K562 (cell line): ENCODE measurements around the gene GTF2A2. TPM values are rescaled to one million over a fixed set of nuclear protein-coding genes. Genes with fewer than 3 reads are reported as not detected.

Source experiments
- ATF2 ChIP-seq: sonication (generic); formaldehyde crosslinking; IDR thresholded peaks from 2 replicates; pipeline ENCODE4 v1.8.1; 2022; ENCODE audit warnings: missing genetic modification reagents
- ATF3 ChIP-seq, 2 experiments: fragments of 450-650 bp in 1 of 2; sonication (generic) in 1 of 2; formaldehyde crosslinking in 1 of 2; IDR thresholded peaks in 1 of 2; conservative IDR thresholded peaks in 1 of 2; 2 replicates each; pipeline versions ENCODE4 v1.6.1 to v1.8.1; 2016 to 2023; ENCODE audit warnings: mild to moderate bottlenecking in 2 of 2, moderate library complexity in 2 of 2, inconsistent platforms in 1 of 2, missing genetic modification reagents in 1 of 2
- BRF2 ChIP-seq: IDR thresholded peaks from 3 replicates; pipeline ENCODE4 v1.6.1; 2011; ENCODE audit warnings: borderline replicate concordance, mild to moderate bottlenecking; ENCODE audit not compliant: insufficient read length, insufficient read depth
- GABPA ChIP-seq: fragments of 200-800 bp; sonication (Bioruptor generic); conservative IDR thresholded peaks from 2 replicates; pipeline ENCODE4 v1.6.1; 2016; ENCODE audit warnings: low read depth, missing genetic modification characterization, missing compliant biosample characterization
- HNRNPLL ChIP-seq: fragments of 200-400 bp; formaldehyde crosslinking; IDR thresholded peaks from 2 replicates; pipeline ENCODE4 v1.6.1; 2017; ENCODE audit warnings: low read length, low read depth, mild to moderate bottlenecking; ENCODE audit not compliant: poor library complexity, severe bottlenecking
- MBD1 ChIP-seq: fragments of 250-450 bp; sonication (Bioruptor Pico); IDR thresholded peaks from 2 replicates; pipeline ENCODE4 v1.8.0; 2022; ENCODE audit warnings: inconsistent platforms
- MITF ChIP-seq: IDR thresholded peaks from 2 replicates; pipeline ENCODE4 v1.6.1; 2014; ENCODE audit warnings: antibody characterized with exemption
- NR2C2 ChIP-seq, 2 experiments: fragments of 200-800 bp in 1 of 2; sonication (Bioruptor generic) in 1 of 2; sonication (generic) in 1 of 2; formaldehyde crosslinking in 1 of 2; IDR thresholded peaks; 2 replicates each; pipeline versions ENCODE4 v1.6.1 to v1.8.0; 2016 to 2022; ENCODE audit warnings: mild to moderate bottlenecking in 1 of 2, missing compliant biosample characterization in 1 of 2, missing genetic modification characterization in 1 of 2, missing genetic modification reagents in 1 of 2
- PHF21A ChIP-seq: fragments of 450-650 bp; IDR thresholded peaks from 2 replicates; pipeline ENCODE4 v1.6.1; 2017; ENCODE audit warnings: low read depth, borderline replicate concordance
- RBM25 ChIP-seq: fragments of 200-400 bp; formaldehyde crosslinking; IDR thresholded peaks from 2 replicates; pipeline ENCODE4 v1.6.1; 2018; ENCODE audit warnings: low read length, low read depth, moderate library complexity; ENCODE audit not compliant: severe bottlenecking
- SETDB1 ChIP-seq: IDR thresholded peaks from one replicate; pipeline ENCODE4 v1.6.1; 2012; ENCODE audit warnings: low read length, control low read depth, inconsistent platforms
- SNIP1 ChIP-seq: fragments of 450-650 bp; IDR thresholded peaks from 2 replicates; pipeline ENCODE4 v1.7.1; 2017; ENCODE audit warnings: low read depth, mild to moderate bottlenecking
- SRSF9 ChIP-seq: fragments of 200-400 bp; formaldehyde crosslinking; IDR thresholded peaks from 2 replicates; pipeline ENCODE4 v1.6.1; 2017; ENCODE audit warnings: low read depth, low read length, borderline replicate concordance
- SUPT5H ChIP-seq: fragments of 450-650 bp; IDR thresholded peaks from 2 replicates; pipeline ENCODE4 v1.6.1; 2016
- TEAD2 ChIP-seq: fragments of 450-650 bp; IDR thresholded peaks from 2 replicates; pipeline ENCODE4 v1.6.1; 2016; ENCODE audit warnings: missing genetic modification characterization, control low read depth, missing compliant biosample characterization
- U2AF2 ChIP-seq: fragments of 200-400 bp; formaldehyde crosslinking; optimal IDR thresholded peaks from 2 replicates; pipeline ENCODE3; 2017; ENCODE audit warnings: low read depth, mild to moderate bottlenecking, low read length
- ZBTB1 ChIP-seq: sonication (generic); formaldehyde crosslinking; IDR thresholded peaks from 2 replicates; pipeline ENCODE4 v1.8.1; 2023; ENCODE audit warnings: missing genetic modification reagents, low read depth, mild to moderate bottlenecking, borderline replicate concordance
- ZBTB5 ChIP-seq: fragments of 450-650 bp; IDR thresholded peaks from 2 replicates; pipeline ENCODE4 v1.6.1; 2017; ENCODE audit warnings: antibody characterized with exemption
- polyA plus RNA-seq, 8 experiments: library from polyadenylated mRNA; depleted of rRNA in 4 of 8; stranded (reverse) in 5 of 8; unstranded in 3 of 8; fragments of >200 nt; fragmentation: Nextera tagmentation in 2 of 8; fragmentation: Illumina TruSeq in 1 of 8; extraction: Ambion mirVana in 2 of 8; extraction: Trizol in 1 of 8; gene quantifications; 2 replicates each; pipeline versions ENCODE4 v1.2.1 to v1.2.3, GENCODE V29; 2011 to 2014; ENCODE audit warnings: inconsistent platforms in 1 of 8, missing spikeins in 1 of 8
- total RNA-seq, 7 experiments: library from RNA; depleted of rRNA in 6 of 7; stranded (reverse); fragments of >200 nt in 6 of 7; fragmentation: Illumina TruSeq in 2 of 7; extraction: Trizol in 2 of 7; gene quantifications; 2 replicates each; pipeline versions ENCODE4 v1.2.1 to v1.2.3, GENCODE V29; 2011 to 2021; ENCODE audit warnings: low replicate concordance in 1 of 7

GTF2A2 gene
- total and polyA plus RNA-seq, 9 of the 15 experiments (the other 6 are each of a cell fraction or from before 2014, with no cell fraction given) = 128 to 656 (median 172) TPM

- no peak for TF ChIP-seq MITF
- TF ChIP-seq SNIP1 = no peak
- TF ChIP-seq SUPT5H = 0 out of 2 replicates have a peak, but pooled peaks have one; percentile 20
- no peak for TF ChIP-seq SRSF9
- TF ChIP-seq HNRNPLL = peak; percentile 9
- no peak for TF ChIP-seq PHF21A
- TF ChIP-seq GABPA (tag) = peak; percentile 57
- TF ChIP-seq ZBTB5 = no peak
- TF ChIP-seq BRF2 = no peak
- peak; percentile 2 for TF ChIP-seq RBM25
- no peak for TF ChIP-seq TEAD2 (tag)
- peak; percentile 87; the same call in 1 of the 2 replicates for TF ChIP-seq MBD1 (CRISPR knock-in tag)
- no peak for TF ChIP-seq ZBTB1
- TF ChIP-seq NR2C2 (CRISPR knock-in tag; IDR thresholded peaks at IDR 0.05) = no peak
- peak; percentile 90 for TF ChIP-seq NR2C2 (tag; IDR thresholded peaks at IDR 0.05)
- TF ChIP-seq U2AF2 = no peak
- TF ChIP-seq ATF3 (IDR thresholded peaks at IDR 0.05) = no peak
- TF ChIP-seq ATF3 (CRISPR knock-in tag; conservative IDR thresholded peaks at IDR 0.05) = no peak
- no peak for TF ChIP-seq ATF2 (CRISPR knock-in tag)
- TF ChIP-seq SETDB1 = no peak
Observed at GRCh38 chr15:59657635-59658125, 365 bp upstream of the GTF2A2 start (continued).
